HepG2 (cell line): ENCODE measurements around the gene ZDHHC3. TPM values are rescaled to one million over a fixed set of nuclear protein-coding genes. Genes with fewer than 3 reads are reported as not detected.

Source experiments
- ATAC-seq: fragments of 200-7000 bp; cut with Tn5 transposase; 3 replicates; pipeline ENCODE4 v1.9.1; 2020; ENCODE audit warnings: mild to moderate bottlenecking, moderate library complexity
- BruUV-seq: library from RNA; stranded (reverse); fragments of 400-500 nt; replicated peaks from 2 replicates; lab custom pipeline; 2021; lab: Mats Ljungman, UMichigan
- CTCF ChIA-PET: fragments of 300-600 bp; formaldehyde crosslinking; extraction: SDS; loops from one replicate; lab custom pipeline; 2021; ENCODE audit warnings: low total read pairs, inconsistent platforms, low intra/inter-chr PET ratio; lab: Yijun Ruan, JAX
- POLR2A ChIA-PET: fragments of 350-600 bp; sonication (Branson Sonifier 250); formaldehyde crosslinking; loops from one replicate; lab custom pipeline; 2020; ENCODE audit warnings: antibody characterized with exemption, inconsistent platforms; lab: Yijun Ruan, JAX
- DNase-seq: peaks from one replicate; pipeline ENCODE4 v3.0.0-alpha.2; 2015; ENCODE audit warnings: low spot score
- FAIRE-seq: peaks from 3 replicates; lab custom pipeline; 2011; peaks lifted over from hg19 to GRCh38; lab: Jason Lieb, UNC
- H2AFZ ChIP-seq: one replicate; pipeline ENCODE4 v1.6.1; 2011; ENCODE audit warnings: low read length, inconsistent platforms
- H3K27ac ChIP-seq: fragments of 300-600 bp; 3 replicates; pipeline ENCODE4 v1.8.0; 2011; ENCODE audit warnings: mixed run types, mild to moderate bottlenecking, mixed read lengths, low read length, inconsistent platforms; ENCODE audit not compliant: insufficient read depth; ENCODE audit errors: extremely low read length
- H3K27me3 ChIP-seq, 2 experiments: fragments of 200-600 bp in 1 of 2; 2 replicates in 1 of 2; 3 replicates in 1 of 2; pipeline versions ENCODE4 v1.6.0 to v1.8.0; 2011; ENCODE audit warnings: low read length in 2 of 2, mild to moderate bottlenecking in 2 of 2, moderate library complexity in 2 of 2, inconsistent platforms in 1 of 2; ENCODE audit not compliant: insufficient read depth in 2 of 2, control insufficient read depth in 1 of 2
- H3K36me3 ChIP-seq, 2 experiments: fragments of 200-600 bp in 1 of 2; replicated peaks in 1 of 2; 2 replicates in 1 of 2; 3 replicates in 1 of 2; pipeline versions ENCODE4 v1.5.1 to v1.8.0; 2011; ENCODE audit warnings: low read length in 2 of 2, inconsistent platforms in 1 of 2; ENCODE audit not compliant: insufficient read depth in 2 of 2, control insufficient read depth in 1 of 2
- H3K4me1 ChIP-seq: 2 replicates; pipeline ENCODE4 v1.5.1; 2012; ENCODE audit warnings: low read length, inconsistent platforms; ENCODE audit not compliant: insufficient read depth
- H3K4me2 ChIP-seq: 2 replicates; pipeline ENCODE4 v1.6.0; 2011; ENCODE audit warnings: low read depth, low read length, inconsistent platforms
- H3K4me3 ChIP-seq, 3 experiments: fragments of 200-600 bp in 1 of 3; sonication (generic), shearing (Covaris generic) in 1 of 3; replicated peaks in 1 of 3; 2 replicates each; pipeline ENCODE4 v1.5.1; 2011 to 2016; ENCODE audit warnings: low read length in 3 of 3, inconsistent platforms in 2 of 3, low read depth in 2 of 3, mild to moderate bottlenecking in 2 of 3, control low read depth in 1 of 3, mixed read lengths in 1 of 3; ENCODE audit not compliant: insufficient read depth in 1 of 3
- H3K79me2 ChIP-seq: one replicate; pipeline ENCODE4 v1.6.1; 2011; ENCODE audit warnings: low read length, inconsistent platforms; ENCODE audit not compliant: insufficient read depth
- H3K9ac ChIP-seq: 2 replicates; pipeline ENCODE4 v1.6.0; 2011; ENCODE audit warnings: mild to moderate bottlenecking, low read depth, low read length, inconsistent platforms; ENCODE audit not compliant: insufficient read depth
- H3K9me3 ChIP-seq: 2 replicates; pipeline ENCODE4 v1.5.1; 2012; ENCODE audit warnings: mild to moderate bottlenecking, low read length
- H4K20me1 ChIP-seq: 2 replicates; pipeline ENCODE4 v1.6.0; 2011; ENCODE audit warnings: inconsistent platforms, mild to moderate bottlenecking, low read length, moderate library complexity; ENCODE audit not compliant: insufficient read depth
- ATF4 ChIP-seq, 2 experiments: fragments of 450-650 bp in 1 of 2; sonication (generic) in 1 of 2; formaldehyde crosslinking; IDR thresholded peaks; 2 replicates each; pipeline versions ENCODE4 v1.5.0 to v1.8.0; 2020 to 2022; ENCODE audit warnings: mild to moderate bottlenecking in 1 of 2, missing genetic modification reagents in 1 of 2
- FOXA3 ChIP-seq: IDR thresholded peaks from 2 replicates; pipeline ENCODE4 v1.6.1; 2016; ENCODE audit warnings: missing genetic modification reagents, missing compliant biosample characterization
- FOXO1 ChIP-seq: sonication (generic); formaldehyde crosslinking; IDR thresholded peaks from 2 replicates; pipeline ENCODE4 v1.4.0; 2020; ENCODE audit warnings: missing genetic modification reagents
- JUND ChIP-seq: sonication (generic); formaldehyde crosslinking; IDR thresholded peaks from 2 replicates; pipeline ENCODE4 v1.8.0; 2022; ENCODE audit warnings: mild to moderate bottlenecking, missing genetic modification reagents
- MAFK ChIP-seq, 2 experiments: IDR thresholded peaks in 1 of 2; conservative IDR thresholded peaks in 1 of 2; 2 replicates each; pipeline ENCODE4 v1.6.1; 2011; ENCODE audit warnings: improper control_type of control experiment in 2 of 2, low read length in 2 of 2
- RBM39 ChIP-seq: fragments of 200-400 bp; formaldehyde crosslinking; IDR thresholded peaks from one replicate; pipeline ENCODE4 v1.6.1; 2018; ENCODE audit warnings: antibody characterized with exemption, mild to moderate bottlenecking, low read depth, low read length; ENCODE audit not compliant: poor library complexity, severe bottlenecking
- SMARCC2 ChIP-seq: fragments of 450-650 bp; IDR thresholded peaks from 2 replicates; pipeline ENCODE4 v1.6.1; 2017; ENCODE audit warnings: antibody characterized with exemption, mild to moderate bottlenecking
- ZNF121 ChIP-seq: sonication (generic); formaldehyde crosslinking; IDR thresholded peaks from 2 replicates; pipeline ENCODE4 v1.5.0; 2020; ENCODE audit warnings: mild to moderate bottlenecking, missing genetic modification reagents
- ZNF292 ChIP-seq: sonication (generic); formaldehyde crosslinking; IDR thresholded peaks from 2 replicates; pipeline ENCODE4 v1.8.1; 2022; ENCODE audit warnings: mild to moderate bottlenecking, low read depth, missing genetic modification reagents, borderline replicate concordance
- ZNF430 ChIP-seq: sonication (generic); formaldehyde crosslinking; IDR thresholded peaks from 2 replicates; pipeline ENCODE4 v1.9.0; 2021; ENCODE audit warnings: mild to moderate bottlenecking, missing genetic modification reagents
- ZNF550 ChIP-seq: sonication (generic); formaldehyde crosslinking; IDR thresholded peaks from 2 replicates; pipeline ENCODE4 v1.4.0; 2020; ENCODE audit warnings: mild to moderate bottlenecking, missing genetic modification reagents, borderline replicate concordance
- ZNF569 ChIP-seq: sonication (generic); formaldehyde crosslinking; IDR thresholded peaks from 2 replicates; pipeline ENCODE4 v1.5.0; 2020; ENCODE audit warnings: mild to moderate bottlenecking, missing genetic modification reagents, moderate library complexity, borderline replicate concordance
- ZNF687 ChIP-seq: sonication (generic); formaldehyde crosslinking; IDR thresholded peaks from 2 replicates; pipeline ENCODE4 v1.5.1; 2020; ENCODE audit warnings: mild to moderate bottlenecking, missing genetic modification reagents, moderate library complexity
- ZSCAN29 ChIP-seq: sonication (generic); formaldehyde crosslinking; conservative IDR thresholded peaks from 2 replicates; pipeline ENCODE4 v1.4.0; 2020; ENCODE audit warnings: mild to moderate bottlenecking, missing genetic modification reagents
- ZZZ3 ChIP-seq: sonication (generic); formaldehyde crosslinking; IDR thresholded peaks from 2 replicates; pipeline ENCODE4 v1.4.0; 2020; ENCODE audit warnings: missing genetic modification reagents, mild to moderate bottlenecking, borderline replicate concordance
- WGBS: methylation state at CpG from one replicate; pipeline ENCODE4 v1.1.6; 2017; ENCODE audit warnings: low lambda C conversion rate; 5-methylcytosine and 5-hydroxymethylcytosine counted together
- in situ Hi-C: cut with HindIII; loops from 2 replicates; pipeline ENCODE4 v1.10.0; 2017; ENCODE audit warnings: low pct_unique_long_range_greater_than_20kb; ENCODE audit not compliant: extremely low pct_ligation_motif_present
- intact Hi-C: fragments of 100-400 bp; cut with micrococcal nuclease; formaldehyde crosslinking; loops from one replicate; pipeline ENCODE4 v1.10.0; 2022; ENCODE audit not compliant: unreplicated experiment
- polyA plus RNA-seq, 8 experiments: library from polyadenylated mRNA; depleted of rRNA in 3 of 8; stranded (reverse) in 7 of 8; unstranded in 1 of 8; fragments of >200 nt; fragmentation: Illumina TruSeq in 4 of 8; extraction: Trizol in 4 of 8; gene quantifications; 2 replicates each; pipeline versions ENCODE4 v1.2.1 to v1.2.3, GENCODE V29; 2011 to 2016; ENCODE audit warnings: low read depth in 4 of 8, missing spikeins in 1 of 8, mixed read lengths in 1 of 8; ENCODE audit not compliant: insufficient read depth in 1 of 8
- total RNA-seq, 5 experiments: library from RNA; depleted of rRNA; stranded (reverse); fragments of >200 nt; fragmentation: Illumina TruSeq; extraction: Trizol; gene quantifications; 2 replicates each; pipeline ENCODE4 v1.2.3, GENCODE V29; 2016; ENCODE audit warnings: low read depth in 1 of 5

The ZDHHC3 gene
- total and polyA plus RNA-seq, 2 of the 13 experiments (the other 11 are each of a cell fraction or from before 2014, with no cell fraction given), result 44.1 to 65.7 TPM

GRCh38 chr3:44899683-44900367, 76.1 kb downstream of the ZDHHC3 start (continued):
- no peak for TF ChIP-seq ZSCAN29
- peak; percentile 25 for TF ChIP-seq ZNF687 (CRISPR knock-in tag)
- no peak for TF ChIP-seq ZNF292
- TF ChIP-seq FOXA3 (CRISPR knock-in tag), result no peak
- no peak for TF ChIP-seq ZZZ3
- no peak for TF ChIP-seq MAFK (conservative IDR thresholded peaks at IDR 0.05 in 1 of 2, IDR thresholded peaks at IDR 0.05 in 1 of 2; ENCODE audit: low read length in 2 of 2)

- Histone ChIP-seq H2AFZ (no peak overlapping the region), H3K4me2 (no peak overlapping the region), H3K79me2 (no peaks in the 10 kb centered on the region), H3K4me1 (peaks cover 50% of the 10 kb centered on the region), H3K9me3 (no peaks in the 10 kb centered on the region), H3K4me3 (no peak overlapping the region), H4K20me1 (no peaks in the 10 kb centered on the region), H3K27ac (no peak overlapping the region), H3K36me3 (no peaks in the 10 kb centered on the region), H3K9ac (no peak overlapping the region), H3K27me3 (peaks cover 0 to 3% of the 10 kb centered on the region in 2 experiments; a peak in 1 of 5 replicates)
- in situ Hi-C loops (no loop called here), intact Hi-C loops (no loop called here)
- no peak for DNase-seq
- ChIA-PET CTCF (no interaction called here), POLR2A (no interaction called here)
- 0% methylated on average over 1 of the region's 2 CpGs for WGBS
- no TSS peak for BruUV-seq
- ATAC-seq, result no peak
- FAIRE-seq, result no peak
- no peak for TF ChIP-seq ZNF121 (CRISPR knock-in tag)
- TF ChIP-seq SMARCC2, result no peak
- no peak for TF ChIP-seq ZNF569
- no peak for TF ChIP-seq ZNF430 (CRISPR knock-in tag)
- TF ChIP-seq FOXO1 (CRISPR knock-in tag), result no peak
- TF ChIP-seq ATF4 (CRISPR knock-in tag; IDR thresholded peaks at IDR 0.05), result no peak
- no peak for TF ChIP-seq JUND
- TF ChIP-seq RBM39, result no peak
- TF ChIP-seq ZNF550 (CRISPR knock-in tag), result no peak
Measured at GRCh38 chr3:44896440-44896839, 79.5 kb downstream of the ZDHHC3 start.
